GM12872 (cell line): ENCODE measurements around the gene NPPB.

Experiments
- CTCF ChIP-seq: IDR thresholded peaks from 3 replicates; pipeline ENCODE4 v1.5.1; 2011; ENCODE audit warnings: low read depth, mild to moderate bottlenecking, low read length, moderate library complexity; ENCODE audit not compliant: insufficient read depth

Gene NPPB

GRCh38 chr1:11885916-11886315 is 27.2 kb upstream of the NPPB start:
- TF ChIP-seq CTCF = no peak

- no peak for TF ChIP-seq CTCF
Observed at GRCh38 chr1:11882814-11883538, 24.2 kb upstream of the NPPB start.

- no peak for TF ChIP-seq CTCF
Observed at GRCh38 chr1:11881749-11882441, 23.1 kb upstream of the NPPB start.

- no peak for TF ChIP-seq CTCF
Observed at GRCh38 chr1:11880911-11881748, 22.4 kb upstream of the NPPB start.

GRCh38 chr1:11880181-11880575 is 21.4 kb upstream of the NPPB start:
- TF ChIP-seq CTCF = no peak

- no peak for TF ChIP-seq CTCF
Observed at GRCh38 chr1:11879311-11880180, 20.8 kb upstream of the NPPB start.

GRCh38 chr1:11878891-11879190 is 20.1 kb upstream of the NPPB start:
- TF ChIP-seq CTCF = no peak
